ENCODE results near the gene TEX19. TPM values are rescaled to one million over a fixed set of nuclear protein-coding genes. Genes with fewer than 3 reads are reported as not detected.

Gene TEX19
- total RNA-seq, 1 donor from 2014 or later = not detected

- DNase-seq (ENCODE audit: extremely low read depth, low read depth, low spot score) = no peak
Observed at GRCh38 chr17:82388223-82388921, 29.3 kb downstream of the TEX19 start.

- no peak for DNase-seq (ENCODE audit: extremely low read depth, low read depth, low spot score)
Observed at GRCh38 chr17:82388922-82389283, 29.9 kb downstream of the TEX19 start.

GRCh38 chr17:82389379-82389778 is 30.3 kb downstream of the TEX19 start:
- no peak for DNase-seq (ENCODE audit: extremely low read depth, low read depth, low spot score)

- no peak for DNase-seq (ENCODE audit: extremely low read depth, low read depth, low spot score)
Observed at GRCh38 chr17:82390015-82390859, 31.2 kb downstream of the TEX19 start.

GRCh38 chr17:82390860-82391435 is 31.9 kb downstream of the TEX19 start:
- DNase-seq (ENCODE audit: extremely low read depth, low read depth, low spot score) = no peak

- no peak for DNase-seq (ENCODE audit: extremely low read depth, low read depth, low spot score)
Observed at GRCh38 chr17:82391496-82392066, 32.5 kb downstream of the TEX19 start.

- no peak for DNase-seq (ENCODE audit: extremely low read depth, low read depth, low spot score)
Observed at GRCh38 chr17:82392209-82392920, 33.3 kb downstream of the TEX19 start.

GRCh38 chr17:82392941-82393340 is 33.9 kb downstream of the TEX19 start:
- no peak for DNase-seq (ENCODE audit: extremely low read depth, low read depth, low spot score)

GRCh38 chr17:82394278-82394677 is 35.2 kb downstream of the TEX19 start:
- DNase-seq (ENCODE audit: extremely low read depth, low read depth, low spot score) = no peak

GRCh38 chr17:82396601-82397435 is 37.8 kb downstream of the TEX19 start:
- no peak for DNase-seq (ENCODE audit: extremely low read depth, low read depth, low spot score)

- DNase-seq (ENCODE audit: extremely low read depth, low read depth, low spot score) = no peak
Observed at GRCh38 chr17:82397449-82398335, 38.6 kb downstream of the TEX19 start.

GRCh38 chr17:82399041-82399441 is 40.0 kb downstream of the TEX19 start:
- DNase-seq (ENCODE audit: extremely low read depth, low read depth, low spot score) = no peak

- DNase-seq (ENCODE audit: extremely low read depth, low read depth, low spot score) = no peak
Observed at GRCh38 chr17:82399601-82400101, 40.6 kb downstream of the TEX19 start.

- no peak for DNase-seq (ENCODE audit: extremely low read depth, low read depth, low spot score)
Observed at GRCh38 chr17:82400206-82400605, 41.2 kb downstream of the TEX19 start.

GRCh38 chr17:82400830-82401229 is 41.8 kb downstream of the TEX19 start:
- no peak for DNase-seq (ENCODE audit: extremely low read depth, low read depth, low spot score)

GRCh38 chr17:82402865-82403264 is 43.8 kb downstream of the TEX19 start:
- no peak for DNase-seq (ENCODE audit: extremely low read depth, low read depth, low spot score)

- DNase-seq (ENCODE audit: extremely low read depth, low read depth, low spot score) = no peak
Observed at GRCh38 chr17:82403662-82404660, 44.9 kb downstream of the TEX19 start.

GRCh38 chr17:82405051-82405450 is 46.0 kb downstream of the TEX19 start:
- no peak for DNase-seq (ENCODE audit: extremely low read depth, low read depth, low spot score)

All from glomerular endothelial cell (primary cell).